ENCODE data around the gene KSR1. TPM values are rescaled to one million over a fixed set of nuclear protein-coding genes. Genes with fewer than 3 reads are reported as not detected.
A peak's percentile ranks its signal among the peaks of the same experiment; 100 is the strongest.

Gene KSR1
- total RNA-seq, 1 donor from 2014 or later: 40.3 TPM

DNA sequence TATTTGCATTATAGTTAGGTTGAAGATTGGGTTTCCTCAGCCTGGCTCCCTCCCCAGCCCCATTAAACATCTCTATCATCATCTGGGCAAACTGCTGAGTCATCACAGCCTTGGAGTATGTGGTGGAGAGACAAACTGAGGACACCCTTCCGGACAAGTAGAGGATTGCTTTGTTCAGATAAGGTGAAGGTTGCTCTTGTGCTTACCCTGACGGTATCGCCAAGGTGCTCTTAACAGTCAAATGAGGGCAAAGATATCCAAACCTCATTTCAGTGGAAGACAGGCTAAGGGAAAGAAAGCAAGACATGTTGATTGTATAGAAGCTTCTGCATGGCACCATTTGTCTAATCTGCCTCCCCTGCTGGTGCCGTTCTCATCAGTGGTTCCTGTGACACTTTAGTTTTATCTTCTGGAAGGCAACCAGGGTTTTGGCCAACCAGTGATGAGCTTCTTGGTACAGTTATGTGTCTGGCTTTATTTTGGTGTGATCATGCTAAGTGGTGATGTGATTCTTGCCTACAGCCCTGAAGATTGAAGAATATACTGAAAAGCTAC, 117.8 kb downstream of the KSR1 start:
- DNase-seq (ENCODE audit: extremely low spot score in 2 of 2): no peak
- TF ChIP-seq POLR2AphosphoS5 (IDR thresholded peaks at IDR 0.05; ENCODE audit: insufficient read depth in 1 of 2, low read depth in 1 of 2) (no peak), POLR2A (IDR thresholded peaks at IDR 0.05) (no peak)
- TF ChIP-seq, protein P1, sequence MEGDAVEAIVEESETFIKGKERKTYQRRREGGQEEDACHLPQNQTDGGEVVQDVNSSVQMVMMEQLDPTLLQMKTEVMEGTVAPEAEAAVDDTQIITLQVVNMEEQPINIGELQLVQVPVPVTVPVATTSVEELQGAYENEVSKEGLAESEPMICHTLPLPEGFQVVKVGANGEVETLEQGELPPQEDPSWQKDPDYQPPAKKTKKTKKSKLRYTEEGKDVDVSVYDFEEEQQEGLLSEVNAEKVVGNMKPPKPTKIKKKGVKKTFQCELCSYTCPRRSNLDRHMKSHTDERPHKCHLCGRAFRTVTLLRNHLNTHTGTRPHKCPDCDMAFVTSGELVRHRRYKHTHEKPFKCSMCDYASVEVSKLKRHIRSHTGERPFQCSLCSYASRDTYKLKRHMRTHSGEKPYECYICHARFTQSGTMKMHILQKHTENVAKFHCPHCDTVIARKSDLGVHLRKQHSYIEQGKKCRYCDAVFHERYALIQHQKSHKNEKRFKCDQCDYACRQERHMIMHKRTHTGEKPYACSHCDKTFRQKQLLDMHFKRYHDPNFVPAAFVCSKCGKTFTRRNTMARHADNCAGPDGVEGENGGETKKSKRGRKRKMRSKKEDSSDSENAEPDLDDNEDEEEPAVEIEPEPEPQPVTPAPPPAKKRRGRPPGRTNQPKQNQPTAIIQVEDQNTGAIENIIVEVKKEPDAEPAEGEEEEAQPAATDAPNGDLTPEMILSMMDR (IDR thresholded peaks at IDR 0.05): no peak
- H3K27me3 ChIP-seq: no peaks in the 10 kb centered on the region
- H3K9me3 ChIP-seq: no peaks in the 10 kb centered on the region
- H3K4me1 ChIP-seq: peaks cover 45% of the 10 kb centered on the region
- intact Hi-C loops (cut with DNase I): no loop called here
- no peak overlapping the region for H3K4me3 ChIP-seq
- no peak overlapping the region for H3K27ac ChIP-seq
- no peaks in the 10 kb centered on the region for H3K36me3 ChIP-seq

GRCh38 chr17:27575096-27575911, 119.1 kb downstream of the KSR1 start:
- Histone ChIP-seq H3K9me3 (no peaks in the 10 kb centered on the region), H3K27ac (no peak overlapping the region), H3K36me3 (no peaks in the 10 kb centered on the region), H3K4me3 (no peak overlapping the region), H3K27me3 (no peaks in the 10 kb centered on the region), H3K4me1 (peaks cover 33% of the 10 kb centered on the region)
- DNase-seq (ENCODE audit: extremely low spot score in 2 of 2): no peak
- intact Hi-C loops (cut with DNase I): no loop called here
- no peak for TF ChIP-seq POLR2AphosphoS5 (IDR thresholded peaks at IDR 0.05; ENCODE audit: insufficient read depth in 1 of 2, low read depth in 1 of 2)
- TF ChIP-seq, protein P1 (IDR thresholded peaks at IDR 0.05): no peak
- no peak for TF ChIP-seq POLR2A (IDR thresholded peaks at IDR 0.05)

GRCh38 chr17:27575912-27576252, 119.6 kb downstream of the KSR1 start:
- H3K9me3 ChIP-seq: no peaks in the 10 kb centered on the region
- no peak overlapping the region for H3K27ac ChIP-seq
- no peak for TF ChIP-seq POLR2A (IDR thresholded peaks at IDR 0.05)
- TF ChIP-seq POLR2AphosphoS5 (IDR thresholded peaks at IDR 0.05; ENCODE audit: insufficient read depth in 1 of 2, low read depth in 1 of 2): no peak
- TF ChIP-seq, protein P1 (IDR thresholded peaks at IDR 0.05): no peak
- no peaks in the 10 kb centered on the region for H3K36me3 ChIP-seq
- peaks cover 33% of the 10 kb centered on the region for H3K4me1 ChIP-seq
- H3K4me3 ChIP-seq: no peak overlapping the region
- intact Hi-C loops (cut with DNase I): no loop called here
- H3K27me3 ChIP-seq: no peaks in the 10 kb centered on the region
- DNase-seq (ENCODE audit: extremely low spot score in 2 of 2): no peak

DNA sequence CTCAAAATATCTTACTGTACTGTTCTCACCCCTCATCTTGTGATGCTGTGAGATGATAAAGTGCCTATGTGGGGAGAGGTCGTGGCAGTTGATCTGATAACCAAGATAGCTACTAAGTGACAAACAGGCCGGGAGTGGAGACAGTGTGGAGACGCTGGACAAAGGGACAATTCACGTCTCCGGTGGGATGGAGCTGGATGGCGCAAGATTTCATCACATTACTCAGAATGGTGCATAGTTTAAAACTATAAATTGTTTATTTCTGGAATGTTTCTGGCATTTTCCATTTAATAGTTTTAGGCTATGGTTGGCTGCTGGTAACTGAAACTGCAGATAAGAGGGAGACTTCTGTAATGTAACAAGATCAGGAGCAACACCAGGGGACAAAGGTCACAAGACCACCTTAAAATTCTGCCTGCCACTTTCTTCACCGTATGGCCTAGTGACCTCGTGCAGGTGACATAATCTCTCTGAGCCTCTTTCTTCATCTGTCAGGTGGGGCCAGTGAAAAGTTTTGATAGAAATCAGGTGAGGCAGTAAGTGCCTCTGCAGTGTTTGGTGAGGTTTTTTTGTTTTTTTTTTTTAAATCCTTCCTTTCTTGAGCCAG, 120.3 kb downstream of the KSR1 start:
- peaks cover 33% of the 10 kb centered on the region for H3K4me1 ChIP-seq
- intact Hi-C loops (cut with DNase I): no loop called here
- TF ChIP-seq POLR2A (IDR thresholded peaks at IDR 0.05) (no peak), POLR2AphosphoS5 (IDR thresholded peaks at IDR 0.05; ENCODE audit: insufficient read depth in 1 of 2, low read depth in 1 of 2) (no peak)
- TF ChIP-seq, protein P1 (IDR thresholded peaks at IDR 0.05): no peak
- no peaks in the 10 kb centered on the region for H3K27me3 ChIP-seq
- DNase-seq (ENCODE audit: extremely low spot score in 2 of 2): no peak
- H3K36me3 ChIP-seq: no peaks in the 10 kb centered on the region
- peak overlapping the region; percentile 59 for H3K27ac ChIP-seq
- H3K9me3 ChIP-seq: no peaks in the 10 kb centered on the region
- H3K4me3 ChIP-seq: no peak overlapping the region

Data from vagina (tissue), 2 donors.